Mesenchymal stem cell (in vitro differentiated cells and primary cell): Measurements from ENCODE around the gene EPHA1.

Experiments used
- DNase-seq: peaks from one replicate; pipeline ENCODE4 v3.0.0-alpha.2; 2013
- H2AFZ ChIP-seq: one replicate; pipeline ENCODE4 v1.6.1; 2013; ENCODE audit warnings: low read depth, mild to moderate bottlenecking, control low read depth, inconsistent platforms, low read length, moderate library complexity
- H2AK5ac ChIP-seq: 2 replicates; pipeline ENCODE4 v1.6.1; 2013; ENCODE audit warnings: low read length, moderate library complexity, mild to moderate bottlenecking, inconsistent platforms; ENCODE audit not compliant: severe bottlenecking
- H2BK120ac ChIP-seq: one replicate; pipeline ENCODE4 v1.6.1; 2013; ENCODE audit warnings: low read depth, mild to moderate bottlenecking, inconsistent platforms, low read length, moderate library complexity
- H2BK12ac ChIP-seq, 2 experiments: one replicate each; pipeline ENCODE4 v1.6.1; 2013; ENCODE audit warnings: inconsistent platforms in 2 of 2, low read length in 2 of 2, mild to moderate bottlenecking in 2 of 2, moderate library complexity in 2 of 2, control low read depth in 1 of 2
- H2BK15ac ChIP-seq: one replicate; pipeline ENCODE4 v1.6.1; 2013; ENCODE audit warnings: mild to moderate bottlenecking, low read depth, inconsistent platforms; ENCODE audit not compliant: poor library complexity, severe bottlenecking
- H2BK5ac ChIP-seq: 2 replicates; pipeline ENCODE4 v1.6.1; 2013; ENCODE audit warnings: low read depth, mild to moderate bottlenecking, low read length, control low read depth, inconsistent platforms; ENCODE audit not compliant: poor library complexity, severe bottlenecking
- H3K14ac ChIP-seq, 2 experiments: one replicate each; pipeline ENCODE4 v1.6.1; 2013; ENCODE audit warnings: inconsistent platforms in 2 of 2, low read length in 2 of 2, control low read depth in 1 of 2, mild to moderate bottlenecking in 1 of 2, moderate library complexity in 1 of 2
- H3K18ac ChIP-seq, 2 experiments: one replicate each; pipeline ENCODE4 v1.6.1; 2013; ENCODE audit warnings: inconsistent platforms in 2 of 2, low read length in 2 of 2, control low read depth in 1 of 2, low read depth in 1 of 2, mild to moderate bottlenecking in 1 of 2
- H3K23ac ChIP-seq, 2 experiments: one replicate each; pipeline ENCODE4 v1.6.1; 2013; ENCODE audit warnings: inconsistent platforms in 2 of 2, low read length in 2 of 2, mild to moderate bottlenecking in 2 of 2, moderate library complexity in 2 of 2, control low read depth in 1 of 2
- H3K27ac ChIP-seq: 2 replicates; pipeline ENCODE4 v1.5.1; 2013; ENCODE audit warnings: mild to moderate bottlenecking, moderate library complexity, low read length, control low read depth, inconsistent platforms; ENCODE audit not compliant: poor library complexity, severe bottlenecking
- H3K27me3 ChIP-seq, 2 experiments: 2 replicates each; pipeline versions ENCODE4 v1.6.1 to v1.7.0; 2013; ENCODE audit warnings: low read length in 2 of 2, mild to moderate bottlenecking in 2 of 2, moderate library complexity in 2 of 2, control low read depth in 1 of 2, inconsistent platforms in 1 of 2; ENCODE audit not compliant: control insufficient read depth in 1 of 2, insufficient read depth in 1 of 2
- H3K36me3 ChIP-seq, 2 experiments: 2 replicates each; pipeline versions ENCODE4 v1.6.1 to v1.7.0; 2013; ENCODE audit warnings: low read length in 2 of 2, control low read depth in 1 of 2, inconsistent platforms in 1 of 2, low read depth in 1 of 2, mild to moderate bottlenecking in 1 of 2; ENCODE audit not compliant: insufficient read depth in 2 of 2, control insufficient read depth in 1 of 2
- H3K4ac ChIP-seq, 2 experiments: one replicate each; pipeline ENCODE4 v1.6.1; 2013; ENCODE audit warnings: inconsistent platforms in 2 of 2, low read length in 2 of 2, mild to moderate bottlenecking in 2 of 2, moderate library complexity in 2 of 2, control low read depth in 1 of 2, low read depth in 1 of 2
- H3K4me1 ChIP-seq: 2 replicates; pipeline ENCODE4 v1.6.1; 2013; ENCODE audit warnings: low read depth, low read length, control low read depth; ENCODE audit not compliant: control insufficient read depth, insufficient read depth
- H3K4me2 ChIP-seq: 2 replicates; pipeline ENCODE4 v1.6.1; 2013; ENCODE audit warnings: low read length, mild to moderate bottlenecking, inconsistent platforms; ENCODE audit not compliant: poor library complexity, severe bottlenecking
- H3K4me3 ChIP-seq, 2 experiments: 2 replicates each; pipeline versions ENCODE4 v1.5.1 to v1.7.0; 2013; ENCODE audit warnings: low read length in 2 of 2, mild to moderate bottlenecking in 2 of 2, control low read depth in 1 of 2, low read depth in 1 of 2; ENCODE audit not compliant: insufficient read depth in 1 of 2
- H3K79me1 ChIP-seq: replicated peaks from 2 replicates; pipeline ENCODE4 v1.6.1; 2013; ENCODE audit warnings: mild to moderate bottlenecking, control low read depth, low read length, inconsistent platforms; ENCODE audit not compliant: poor library complexity, severe bottlenecking
- H3K9ac ChIP-seq: 2 replicates; pipeline ENCODE4 v1.7.0; 2013; ENCODE audit warnings: mild to moderate bottlenecking, low read length, moderate library complexity
- H3K9me3 ChIP-seq: 2 replicates; pipeline ENCODE4 v1.7.0; 2013; ENCODE audit warnings: mild to moderate bottlenecking, low read length; ENCODE audit not compliant: control insufficient read depth
- H4K8ac ChIP-seq: one replicate; pipeline ENCODE4 v1.6.1; 2013; ENCODE audit warnings: inconsistent platforms, mild to moderate bottlenecking, low read length, moderate library complexity
- H4K91ac ChIP-seq: one replicate; pipeline ENCODE4 v1.6.1; 2013; ENCODE audit warnings: mild to moderate bottlenecking, low read length, inconsistent platforms
- WGBS: methylation state at CpG from one replicate; pipeline ENCODE4 v1.1.7; 2013; ENCODE audit warnings: mixed read lengths; 5-methylcytosine and 5-hydroxymethylcytosine counted together

Gene EPHA1

GRCh38 chr7:143381427-143382125 lies 27.1 kb downstream of the EPHA1 start:
- Histone ChIP-seq H2BK5ac (peak overlapping the region; percentile 97), H3K36me3 (peaks cover 35 to 43% of the 10 kb centered on the region in 2 experiments), H3K4me1 (peaks cover 39% of the 10 kb centered on the region), H3K27ac (peak overlapping the region; percentile 91), H3K4me3 (peak overlapping the region; percentile 78 to 88), H3K14ac (peak overlapping the region; percentile 57 to 63), H3K27me3 (no peaks in the 10 kb centered on the region), H2BK12ac (no peak overlapping the region), H2BK120ac (peak overlapping the region; percentile 94), H2AFZ (no peak overlapping the region), H2AK5ac (peak overlapping the region; percentile 72), H3K18ac (peak overlapping the region; percentile 89 to 92), H3K9ac (peak overlapping the region; percentile 98), H3K23ac (peak overlapping the region; percentile 9 to 45), H3K4ac (peak overlapping the region; percentile 63 to 86), H3K4me2 (peak overlapping the region; percentile 62), H4K8ac (peak overlapping the region; percentile 27), H2BK15ac (peak overlapping the region; percentile 87), H3K79me1 (peaks cover 5% of the 10 kb centered on the region), H3K9me3 (no peaks in the 10 kb centered on the region), H4K91ac (peak overlapping the region; percentile 90)
- WGBS, result under 1% methylated on average over 45 of the region's 64 CpGs
- peak; percentile 73 for DNase-seq

GRCh38 chr7:143380646-143381426 lies 27.8 kb downstream of the EPHA1 start, which contains the start of gene ZYX:
TSS of gene ZYX (plus strand) at chr7:143381345. CDS start at chr7:143381572, 227 bp downstream.
- Histone ChIP-seq H4K91ac (peak within 1 kb of the TSS; percentile 98), H3K36me3 (peaks cover 27 to 36% of the 10 kb centered on the region in 2 experiments), H2BK5ac (peak within 1 kb of the TSS; percentile 100), H3K9ac (peak within 1 kb of the TSS; percentile 98), H3K4ac (peak within 1 kb of the TSS; percentile 98 to 99), H2AK5ac (peak within 1 kb of the TSS; percentile 72), H3K4me2 (peak within 1 kb of the TSS; percentile 75), H3K14ac (peak within 1 kb of the TSS; percentile 63 to 93), H3K9me3 (no peaks in the 10 kb centered on the region), H3K4me1 (peaks cover 32% of the 10 kb centered on the region), H2BK12ac (peak within 1 kb of the TSS in 1 of 2 experiments; percentile 35), H3K27ac (peak within 1 kb of the TSS; percentile 99), H3K79me1 (peaks cover 5% of the 10 kb centered on the region), H2BK120ac (peak within 1 kb of the TSS; percentile 97), H3K18ac (peak within 1 kb of the TSS; percentile 93 to 99), H4K8ac (peak within 1 kb of the TSS; percentile 98), H2BK15ac (peak within 1 kb of the TSS; percentile 100), H3K27me3 (no peaks in the 10 kb centered on the region), H3K4me3 (peak within 1 kb of the TSS; percentile 78 to 90), H2AFZ (peak within 1 kb of the TSS; percentile 72), H3K23ac (peak within 1 kb of the TSS; percentile 45 to 84)
- peak; percentile 96 for DNase-seq
- 1% methylated on average over 32 of the region's 72 CpGs for WGBS

- Histone ChIP-seq H3K9me3 (no peaks in the 10 kb centered on the region), H3K23ac (peak overlapping the region in 1 of 2 experiments; percentile 84), H2BK15ac (peak overlapping the region; percentile 100), H2BK12ac (peak overlapping the region in 1 of 2 experiments; percentile 35), H3K36me3 (peaks cover 24 to 31% of the 10 kb centered on the region in 2 experiments), H3K4ac (peak overlapping the region; percentile 98 to 99), H3K27ac (peak overlapping the region; percentile 99), H2AK5ac (peak overlapping the region; percentile 43), H3K4me2 (peak overlapping the region; percentile 81), H4K8ac (peak overlapping the region; percentile 98), H3K4me1 (peaks cover 31% of the 10 kb centered on the region), H2BK5ac (peak overlapping the region; percentile 100), H3K79me1 (peaks cover 5% of the 10 kb centered on the region), H3K9ac (peak overlapping the region; percentile 98), H4K91ac (peak overlapping the region; percentile 98), H3K27me3 (no peaks in the 10 kb centered on the region), H2BK120ac (peak overlapping the region; percentile 97), H3K18ac (peak overlapping the region; percentile 93 to 99), H2AFZ (peak overlapping the region; percentile 72), H3K4me3 (peak overlapping the region; percentile 78 to 90), H3K14ac (peak overlapping the region in 1 of 2 experiments; percentile 93)
- WGBS, result 0% methylated on average over 34 of the region's 35 CpGs
- DNase-seq, result peak; percentile 88
These were observed 28.4 kb downstream of the EPHA1 start for GRCh38 chr7:143380260-143380645.
